DND-41 (cell line): ENCODE measurements around the gene PARD6G.
"Not testable (repeated sequence)": the region's sequence is repeated elsewhere in the genome, so short reads cannot be mapped to it uniquely, and the experiment has no call there.

Experiments used
- ATAC-seq: fragments of 200-7000 bp; cut with Tn5 transposase; 3 replicates; pipeline ENCODE4 v1.9.1; 2021; ENCODE audit warnings: low read depth; ENCODE audit not compliant: insufficient read depth
- DNase-seq: peaks from one replicate; pipeline ENCODE4 v3.0.0-alpha.2; 2020
- H2AFZ ChIP-seq: 2 replicates; pipeline ENCODE4 v1.6.0; 2012; ENCODE audit warnings: low read depth, low read length
- H3K27ac ChIP-seq: 2 replicates; pipeline ENCODE4 v1.5.1; 2012; ENCODE audit warnings: low read length, inconsistent platforms
- H3K27me3 ChIP-seq: fragments of 200-600 bp; sonication (generic); 2 replicates; pipeline ENCODE4 v1.6.0; 2012; ENCODE audit warnings: low read length, mild to moderate bottlenecking, inconsistent platforms; ENCODE audit not compliant: insufficient read depth, poor library complexity
- H3K36me3 ChIP-seq: 2 replicates; pipeline ENCODE4 v1.5.1; 2012; ENCODE audit warnings: low read length, inconsistent platforms; ENCODE audit not compliant: insufficient read depth
- H3K4me1 ChIP-seq: 2 replicates; pipeline ENCODE4 v1.5.1; 2012; ENCODE audit warnings: mild to moderate bottlenecking, low read length; ENCODE audit not compliant: insufficient read depth
- H3K4me2 ChIP-seq: 2 replicates; pipeline ENCODE4 v1.6.0; 2012; ENCODE audit warnings: mild to moderate bottlenecking, moderate library complexity, low read length, inconsistent platforms; ENCODE audit not compliant: insufficient read depth
- H3K4me3 ChIP-seq, 2 experiments: fragments of 200-600 bp in 1 of 2; shearing (Covaris generic) in 1 of 2; 2 replicates each; pipeline ENCODE4 v1.5.1; 2012 to 2016; ENCODE audit warnings: inconsistent platforms in 2 of 2, low read length in 2 of 2, mild to moderate bottlenecking in 2 of 2, low read depth in 1 of 2, moderate library complexity in 1 of 2
- H3K79me2 ChIP-seq: 2 replicates; pipeline ENCODE4 v1.6.0; 2012; ENCODE audit warnings: low read length, inconsistent platforms; ENCODE audit not compliant: insufficient read depth
- H3K9ac ChIP-seq: 2 replicates; pipeline ENCODE4 v1.6.0; 2012; ENCODE audit warnings: low read depth, mild to moderate bottlenecking, inconsistent platforms, low read length, moderate library complexity
- H3K9me3 ChIP-seq: 2 replicates; pipeline ENCODE4 v1.5.1; 2012; ENCODE audit warnings: low read length, moderate library complexity, mild to moderate bottlenecking, inconsistent platforms; ENCODE audit not compliant: insufficient read depth, severe bottlenecking
- H4K20me1 ChIP-seq: 2 replicates; pipeline ENCODE4 v1.6.0; 2012; ENCODE audit warnings: low read length; ENCODE audit not compliant: insufficient read depth
- EZH2 ChIP-seq: IDR thresholded peaks from 3 replicates; pipeline ENCODE4 v1.6.1; 2012; ENCODE audit warnings: borderline replicate concordance, low read depth, mild to moderate bottlenecking, moderate library complexity, low read length, inconsistent platforms; ENCODE audit not compliant: severe bottlenecking
- TF ChIP-seq, protein P1 (sequence below): IDR thresholded peaks from 2 replicates; pipeline ENCODE4 v1.5.1; 2012; ENCODE audit warnings: borderline replicate concordance, low read length, moderate library complexity, mild to moderate bottlenecking; ENCODE audit not compliant: poor library complexity, severe bottlenecking; ENCODE audit errors: extremely low read depth

The PARD6G gene

DNA sequence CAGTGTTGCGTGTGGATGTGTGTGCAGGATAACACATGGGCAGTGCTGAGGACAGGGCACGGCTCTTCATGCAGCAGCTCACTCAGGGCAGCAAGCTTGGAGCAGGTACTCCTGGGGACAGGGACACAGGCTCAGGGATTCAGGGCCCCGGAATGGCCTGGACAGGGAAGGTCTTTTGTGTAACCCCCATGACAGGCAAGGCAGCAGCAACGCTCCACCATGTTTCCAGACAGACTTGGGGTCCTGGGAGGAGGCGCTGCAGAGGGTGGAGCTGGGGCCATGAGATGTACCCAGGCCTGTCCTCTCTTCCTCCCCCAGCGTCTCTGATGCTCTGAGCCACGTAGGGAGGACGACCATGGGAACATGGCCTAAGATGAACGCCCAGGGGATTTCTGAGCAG lies 80.0 kb downstream of the PARD6G start:
- Histone ChIP-seq H3K9me3 (peaks cover 15% of the 10 kb centered on the region), H3K79me2 (no peaks in the 10 kb centered on the region), H3K4me1 (peaks cover 20% of the 10 kb centered on the region), H3K4me3 (no peak overlapping the region), H3K4me2 (no peak overlapping the region; the same call in 1 of the 2 replicates), H2AFZ (no peak overlapping the region), H3K27me3 (no peaks in the 10 kb centered on the region), H3K9ac (peak overlapping the region; percentile 4; the same call in 1 of the 2 replicates), H3K27ac (peak overlapping the region; percentile 59; the same call in 1 of the 2 replicates), H3K36me3 (0 out of 2 replicates have a peak, but pooled peaks cover 3% of the 10 kb centered on the region), H4K20me1 (no peaks in the 10 kb centered on the region)
- DNase-seq (no peak), ATAC-seq (no peak)
- TF ChIP-seq, protein P1, sequence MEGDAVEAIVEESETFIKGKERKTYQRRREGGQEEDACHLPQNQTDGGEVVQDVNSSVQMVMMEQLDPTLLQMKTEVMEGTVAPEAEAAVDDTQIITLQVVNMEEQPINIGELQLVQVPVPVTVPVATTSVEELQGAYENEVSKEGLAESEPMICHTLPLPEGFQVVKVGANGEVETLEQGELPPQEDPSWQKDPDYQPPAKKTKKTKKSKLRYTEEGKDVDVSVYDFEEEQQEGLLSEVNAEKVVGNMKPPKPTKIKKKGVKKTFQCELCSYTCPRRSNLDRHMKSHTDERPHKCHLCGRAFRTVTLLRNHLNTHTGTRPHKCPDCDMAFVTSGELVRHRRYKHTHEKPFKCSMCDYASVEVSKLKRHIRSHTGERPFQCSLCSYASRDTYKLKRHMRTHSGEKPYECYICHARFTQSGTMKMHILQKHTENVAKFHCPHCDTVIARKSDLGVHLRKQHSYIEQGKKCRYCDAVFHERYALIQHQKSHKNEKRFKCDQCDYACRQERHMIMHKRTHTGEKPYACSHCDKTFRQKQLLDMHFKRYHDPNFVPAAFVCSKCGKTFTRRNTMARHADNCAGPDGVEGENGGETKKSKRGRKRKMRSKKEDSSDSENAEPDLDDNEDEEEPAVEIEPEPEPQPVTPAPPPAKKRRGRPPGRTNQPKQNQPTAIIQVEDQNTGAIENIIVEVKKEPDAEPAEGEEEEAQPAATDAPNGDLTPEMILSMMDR: no peak
- TF ChIP-seq EZH2: no peak

DNA sequence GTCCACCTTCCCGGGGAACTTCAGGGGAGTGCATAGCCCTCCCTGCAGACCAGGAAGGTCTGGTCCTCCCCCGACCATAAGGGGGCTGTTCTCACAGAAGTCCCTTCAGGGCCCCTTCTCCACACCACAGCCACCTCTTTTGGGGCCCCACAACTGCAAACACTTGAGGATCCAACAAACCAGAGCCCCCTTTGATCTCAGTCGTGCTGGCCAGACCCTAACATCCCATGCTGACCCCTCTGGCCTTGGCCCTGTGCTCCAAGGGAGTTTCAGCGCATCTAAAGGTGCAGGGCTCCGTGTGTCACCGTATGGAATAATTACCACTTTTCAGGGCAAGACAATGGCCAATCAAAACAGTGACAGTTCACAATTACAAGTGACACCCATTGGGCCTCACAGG lies 80.6 kb downstream of the PARD6G start:
- Histone ChIP-seq H3K4me3 (no peak overlapping the region), H3K36me3 (0 out of 2 replicates have a peak, but pooled peaks cover 3% of the 10 kb centered on the region), H3K4me1 (peaks cover 20% of the 10 kb centered on the region), H4K20me1 (no peaks in the 10 kb centered on the region), H3K9me3 (peaks cover 15% of the 10 kb centered on the region), H2AFZ (no peak overlapping the region), H3K4me2 (no peak overlapping the region), H3K9ac (no peak overlapping the region), H3K27me3 (no peaks in the 10 kb centered on the region), H3K79me2 (no peaks in the 10 kb centered on the region), H3K27ac (peak overlapping the region; percentile 38; the same call in 1 of the 2 replicates)
- DNase-seq (no peak), ATAC-seq (no peak)
- no peak for TF ChIP-seq EZH2
- TF ChIP-seq, protein P1: no peak

DNA sequence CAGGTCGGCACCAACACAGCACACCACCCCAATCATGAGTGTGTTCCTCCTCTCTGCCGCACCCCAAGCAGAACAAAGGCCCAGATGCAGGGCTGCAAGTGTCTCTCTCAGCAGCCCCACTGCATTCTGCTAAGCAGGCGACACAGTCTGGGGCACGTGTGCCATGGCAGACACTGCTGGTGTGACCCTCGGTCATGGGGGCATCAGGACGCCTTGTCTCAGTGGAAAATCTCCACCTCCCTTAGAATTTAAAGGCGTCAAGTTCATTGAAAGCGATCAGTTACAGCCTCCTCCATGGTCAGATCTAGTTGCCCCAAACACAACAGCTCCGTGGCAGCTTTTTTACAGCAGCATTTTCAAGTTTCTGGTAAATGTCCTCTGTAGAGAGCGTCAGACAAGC lies 81.1 kb downstream of the PARD6G start:
- Histone ChIP-seq H3K79me2 (no peaks in the 10 kb centered on the region), H3K4me3 (no peak overlapping the region), H3K27ac (no peak overlapping the region), H3K9me3 (peaks cover 15% of the 10 kb centered on the region), H3K4me2 (no peak overlapping the region), H3K9ac (no peak overlapping the region), H4K20me1 (no peaks in the 10 kb centered on the region), H3K4me1 (peaks cover 20% of the 10 kb centered on the region), H3K36me3 (0 out of 2 replicates have a peak, but pooled peaks cover 3% of the 10 kb centered on the region), H2AFZ (no peak overlapping the region), H3K27me3 (no peaks in the 10 kb centered on the region)
- TF ChIP-seq EZH2: no peak
- TF ChIP-seq, protein P1: no peak
- no peak for ATAC-seq
- no peak for DNase-seq

DNA sequence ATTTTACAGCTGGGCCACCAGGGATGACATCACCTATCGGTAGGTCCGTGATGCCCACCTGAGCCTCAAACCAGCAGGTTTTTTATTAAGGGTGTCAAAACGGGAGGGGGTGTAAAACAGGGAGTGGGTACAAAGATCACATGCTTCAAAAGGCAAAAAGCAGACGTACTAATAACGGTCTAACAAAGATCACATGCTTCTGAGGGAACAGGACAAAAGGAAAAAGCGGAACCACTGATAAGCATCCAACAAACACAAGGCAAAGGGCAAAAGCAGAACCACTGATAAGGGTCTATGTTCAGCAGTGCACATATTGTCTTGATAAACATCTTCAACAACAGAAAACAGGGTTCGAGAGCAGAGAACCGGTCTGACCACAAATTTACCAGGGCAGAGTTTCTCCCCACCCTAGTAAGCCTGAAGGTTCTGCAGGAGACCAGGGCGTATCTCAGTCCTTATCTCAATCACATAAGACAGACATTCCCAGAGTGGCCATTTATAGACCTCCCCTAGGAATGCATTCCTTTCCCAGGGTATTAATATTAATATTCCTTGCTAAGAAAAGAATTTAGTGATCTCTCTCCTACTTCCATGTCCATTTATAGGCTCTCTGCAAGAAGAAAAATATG lies 82.5 kb downstream of the PARD6G start:
- H3K27me3 ChIP-seq, H3K36me3 ChIP-seq, H3K79me2 ChIP-seq, H4K20me1 ChIP-seq, H3K27ac ChIP-seq, DNase-seq, H3K4me3 ChIP-seq, H3K4me2 ChIP-seq, H2AFZ ChIP-seq, H3K9ac ChIP-seq, ATAC-seq: not testable (repeated sequence)
- Histone ChIP-seq H3K9me3 (peaks cover 15% of the 10 kb centered on the region), H3K4me1 (peaks cover 20% of the 10 kb centered on the region)
